ENCODE results near the gene PINK1. TPM values are rescaled to one million over a fixed set of nuclear protein-coding genes. Genes with fewer than 3 reads are reported as not detected.

The PINK1 gene
- polyA plus RNA-seq, 1 donor (not counting 4 experiments of a cell fraction or from before 2014, with no cell fraction given) = 44.6 TPM

DNA sequence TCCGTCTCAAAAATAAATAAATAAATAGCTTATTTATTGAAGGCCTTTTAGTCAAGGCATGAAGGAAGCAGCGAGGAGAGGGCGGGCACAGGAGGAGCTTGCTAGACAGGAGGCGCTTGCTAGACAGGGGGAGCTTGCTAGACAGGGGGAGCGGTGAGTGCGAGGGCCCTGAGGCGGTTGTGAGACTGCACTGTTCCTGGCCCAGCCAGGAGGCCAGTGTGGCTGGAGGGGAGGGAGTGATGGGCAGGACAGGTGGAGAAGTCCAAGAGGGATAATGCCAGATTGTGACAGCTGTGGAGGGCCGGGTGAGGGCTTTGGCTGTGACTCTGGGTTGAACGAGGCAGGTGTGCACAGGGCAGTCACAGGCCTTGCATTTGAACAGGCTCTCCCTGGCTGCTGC, 66.3 kb downstream of the PINK1 start:
- H3K79me2 ChIP-seq (ENCODE audit: control insufficient read depth, insufficient read depth, low read length) = no peaks in the 10 kb centered on the region
- no peak for FAIRE-seq
- no peak overlapping the region for H3K4me2 ChIP-seq (ENCODE audit: control insufficient read depth, extremely low read depth, insufficient read depth, low read depth, low read length)
- dilution Hi-C loops (cut with MboI; ENCODE audit: extremely low pct_ligation_motif_present, low sequenced_read_pairs) = no loop called here
- TF ChIP-seq, protein P1, sequence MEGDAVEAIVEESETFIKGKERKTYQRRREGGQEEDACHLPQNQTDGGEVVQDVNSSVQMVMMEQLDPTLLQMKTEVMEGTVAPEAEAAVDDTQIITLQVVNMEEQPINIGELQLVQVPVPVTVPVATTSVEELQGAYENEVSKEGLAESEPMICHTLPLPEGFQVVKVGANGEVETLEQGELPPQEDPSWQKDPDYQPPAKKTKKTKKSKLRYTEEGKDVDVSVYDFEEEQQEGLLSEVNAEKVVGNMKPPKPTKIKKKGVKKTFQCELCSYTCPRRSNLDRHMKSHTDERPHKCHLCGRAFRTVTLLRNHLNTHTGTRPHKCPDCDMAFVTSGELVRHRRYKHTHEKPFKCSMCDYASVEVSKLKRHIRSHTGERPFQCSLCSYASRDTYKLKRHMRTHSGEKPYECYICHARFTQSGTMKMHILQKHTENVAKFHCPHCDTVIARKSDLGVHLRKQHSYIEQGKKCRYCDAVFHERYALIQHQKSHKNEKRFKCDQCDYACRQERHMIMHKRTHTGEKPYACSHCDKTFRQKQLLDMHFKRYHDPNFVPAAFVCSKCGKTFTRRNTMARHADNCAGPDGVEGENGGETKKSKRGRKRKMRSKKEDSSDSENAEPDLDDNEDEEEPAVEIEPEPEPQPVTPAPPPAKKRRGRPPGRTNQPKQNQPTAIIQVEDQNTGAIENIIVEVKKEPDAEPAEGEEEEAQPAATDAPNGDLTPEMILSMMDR (optimal IDR thresholded peaks at IDR 0.05 in 1 of 3, IDR thresholded peaks at IDR 0.05 in 1 of 3, conservative IDR thresholded peaks at IDR 0.05 in 1 of 3; ENCODE audit: extremely low read depth in 1 of 3, insufficient read depth in 2 of 3, low read length in 3 of 3) = no peak
- no peak for TF ChIP-seq EZH2 (IDR thresholded peaks at IDR 0.05; ENCODE audit: low read length)
- H3K9me3 ChIP-seq (ENCODE audit: control insufficient read depth, low read depth, low read length) = no peaks in the 10 kb centered on the region
- DNase-seq (ENCODE audit: low read depth, low spot score) = no peak
- no peak overlapping the region for H3K4me3 ChIP-seq (ENCODE audit: control insufficient read depth in 2 of 3, extremely low read depth in 1 of 3, insufficient read depth in 2 of 3, low read depth in 1 of 3, low read length in 3 of 3)
- H3K27me3 ChIP-seq (ENCODE audit: control insufficient read depth, extremely low read depth, insufficient read depth, low read length) = no peaks in the 10 kb centered on the region
- H3K36me3 ChIP-seq (ENCODE audit: control insufficient read depth in 2 of 2, extremely low read depth in 1 of 2, insufficient read depth in 2 of 2, low read length in 2 of 2) = peaks cover 0 to 12% of the 10 kb centered on the region in 2 experiments
- H2AFZ ChIP-seq (ENCODE audit: control insufficient read depth, low read length) = no peak overlapping the region
- no peak overlapping the region for H3K9ac ChIP-seq (ENCODE audit: control insufficient read depth, extremely low read depth, insufficient read depth, low read length)
- peaks cover 24% of the 10 kb centered on the region for H3K4me1 ChIP-seq (ENCODE audit: control insufficient read depth, extremely low read depth, insufficient read depth, low read length)
- H4K20me1 ChIP-seq (ENCODE audit: control insufficient read depth, extremely low read depth, insufficient read depth, low read length) = no peaks in the 10 kb centered on the region
- no peaks in the 10 kb centered on the region for H3K9me1 ChIP-seq (ENCODE audit: control insufficient read depth, extremely low read depth, insufficient read depth, low read length)
- no peak overlapping the region for H3K27ac ChIP-seq (ENCODE audit: control insufficient read depth, insufficient read depth, low read length)

DNA sequence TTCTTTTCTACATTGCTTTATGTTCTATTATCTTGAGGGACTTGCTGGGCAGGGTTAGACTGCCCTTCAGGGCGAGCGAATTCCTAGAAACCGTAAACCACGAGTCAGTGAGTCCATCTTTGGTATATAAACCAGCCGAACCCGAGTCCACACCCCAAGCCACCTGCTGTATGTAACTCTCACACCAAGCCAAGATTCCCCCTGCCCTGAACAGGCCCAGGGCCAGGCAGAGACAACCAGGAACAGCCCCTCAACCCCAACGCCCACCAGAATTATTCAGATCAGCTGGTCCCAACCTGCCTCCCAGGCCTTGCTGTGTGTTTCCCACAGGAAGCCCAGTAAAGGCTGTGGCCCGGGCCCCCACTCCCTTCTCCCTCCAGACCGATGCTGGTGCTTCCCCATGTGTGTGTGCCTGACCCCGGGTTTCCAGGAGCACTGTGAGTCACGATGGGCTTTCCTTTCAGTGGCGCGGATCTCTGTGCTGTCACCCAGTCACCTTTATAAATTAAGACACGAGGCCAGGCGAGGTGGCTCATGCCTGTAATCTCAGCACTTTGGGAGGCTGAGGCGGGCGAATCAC, 67.5 kb downstream of the PINK1 start:
- no peak overlapping the region for H3K9ac ChIP-seq (ENCODE audit: control insufficient read depth, extremely low read depth, insufficient read depth, low read length)
- H3K27ac ChIP-seq (ENCODE audit: control insufficient read depth, insufficient read depth, low read length) = no peak overlapping the region
- H3K36me3 ChIP-seq (ENCODE audit: control insufficient read depth in 2 of 2, extremely low read depth in 1 of 2, insufficient read depth in 2 of 2, low read length in 2 of 2) = peaks cover 2 to 17% of the 10 kb centered on the region in 2 experiments
- H3K79me2 ChIP-seq (ENCODE audit: control insufficient read depth, insufficient read depth, low read length) = no peaks in the 10 kb centered on the region
- FAIRE-seq (no peak), DNase-seq (ENCODE audit: low read depth, low spot score) (no peak)
- no peaks in the 10 kb centered on the region for H3K9me1 ChIP-seq (ENCODE audit: control insufficient read depth, extremely low read depth, insufficient read depth, low read length)
- no peaks in the 10 kb centered on the region for H4K20me1 ChIP-seq (ENCODE audit: control insufficient read depth, extremely low read depth, insufficient read depth, low read length)
- no peaks in the 10 kb centered on the region for H3K27me3 ChIP-seq (ENCODE audit: control insufficient read depth, extremely low read depth, insufficient read depth, low read length)
- dilution Hi-C loops (cut with MboI; ENCODE audit: extremely low pct_ligation_motif_present, low sequenced_read_pairs) = no loop called here
- H3K4me1 ChIP-seq (ENCODE audit: control insufficient read depth, extremely low read depth, insufficient read depth, low read length) = peaks cover 24% of the 10 kb centered on the region
- no peak overlapping the region for H3K4me3 ChIP-seq (ENCODE audit: control insufficient read depth in 2 of 3, extremely low read depth in 1 of 3, insufficient read depth in 2 of 3, low read depth in 1 of 3, low read length in 3 of 3)
- TF ChIP-seq, protein P1 (optimal IDR thresholded peaks at IDR 0.05 in 1 of 3, IDR thresholded peaks at IDR 0.05 in 1 of 3, conservative IDR thresholded peaks at IDR 0.05 in 1 of 3; ENCODE audit: extremely low read depth in 1 of 3, insufficient read depth in 2 of 3, low read length in 3 of 3) = no peak
- TF ChIP-seq EZH2 (IDR thresholded peaks at IDR 0.05; ENCODE audit: low read length) = no peak
- H3K4me2 ChIP-seq (ENCODE audit: control insufficient read depth, extremely low read depth, insufficient read depth, low read depth, low read length) = no peak overlapping the region
- H2AFZ ChIP-seq (ENCODE audit: control insufficient read depth, low read length) = no peak overlapping the region
- H3K9me3 ChIP-seq (ENCODE audit: control insufficient read depth, low read depth, low read length) = no peaks in the 10 kb centered on the region

Other genes starting within 250 kb of the PINK1 start
- 17.3 to 49.8 TPM (median 46.0 TPM) in 3 replicates for gene CAMK2N1, start 147.2 kb upstream of the PINK1 start, polyA plus RNA-seq
- gene MUL1, start 125.3 kb upstream of the PINK1 start, polyA plus RNA-seq = 28.2 to 41.8 TPM (median 40.4 TPM) in 3 replicates
- 0.02 to 0.03 TPM in 2 of 3 replicates, not detected in the other for gene FAM43B, start 80.9 kb upstream of the PINK1 start, polyA plus RNA-seq
- 44.9 to 136 TPM (median 64.6 TPM) in 3 replicates for gene CDA, start 44.4 kb upstream of the PINK1 start, polyA plus RNA-seq
- 263 to 281 TPM (median 275 TPM) in 3 replicates for gene DDOST, start 27.9 kb downstream of the PINK1 start, polyA plus RNA-seq
- gene KIF17, start 84.5 kb downstream of the PINK1 start, polyA plus RNA-seq = 0.90 to 1.2 TPM (median 1.1 TPM) in 3 replicates
- 60.8 to 83.8 TPM (median 69.0 TPM) in 3 replicates for gene SH2D5, start 99.2 kb downstream of the PINK1 start, polyA plus RNA-seq
- gene HP1BP3, start 153.8 kb downstream of the PINK1 start, polyA plus RNA-seq = 92.8 to 156 TPM (median 148 TPM) in 3 replicates

Measured in keratinocyte (primary cell).